HG03442 (cell line): Measurements from ENCODE around the gene AANAT.

Experiments
- ATAC-seq: cut with Tn5 transposase; IDR thresholded peaks from one replicate; pipeline ENCODE4 v1.9.1; 2021; ENCODE audit warnings: mild to moderate bottlenecking, moderate library complexity; ENCODE audit not compliant: unreplicated experiment

Gene AANAT

DNA sequence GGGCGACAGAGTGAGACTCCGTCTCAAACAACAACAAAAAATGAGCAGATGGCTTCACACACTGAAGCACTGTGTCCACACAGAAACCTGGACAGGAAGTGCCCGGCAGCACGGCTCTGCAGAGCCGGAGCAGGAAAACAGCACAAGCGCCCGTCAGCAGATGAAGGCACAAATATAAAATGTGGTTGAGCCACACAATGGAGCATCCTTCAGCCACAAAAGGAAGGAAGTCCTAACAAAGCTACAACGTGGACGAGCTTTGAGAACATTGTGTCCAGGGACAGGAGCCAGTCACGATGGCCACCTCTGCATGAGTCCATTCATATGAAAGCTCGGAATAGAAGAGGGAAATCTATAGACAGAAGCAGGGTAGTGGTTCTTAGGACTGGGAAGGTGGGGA, 18.2 kb downstream of the AANAT start:
- no peak for ATAC-seq

DNA sequence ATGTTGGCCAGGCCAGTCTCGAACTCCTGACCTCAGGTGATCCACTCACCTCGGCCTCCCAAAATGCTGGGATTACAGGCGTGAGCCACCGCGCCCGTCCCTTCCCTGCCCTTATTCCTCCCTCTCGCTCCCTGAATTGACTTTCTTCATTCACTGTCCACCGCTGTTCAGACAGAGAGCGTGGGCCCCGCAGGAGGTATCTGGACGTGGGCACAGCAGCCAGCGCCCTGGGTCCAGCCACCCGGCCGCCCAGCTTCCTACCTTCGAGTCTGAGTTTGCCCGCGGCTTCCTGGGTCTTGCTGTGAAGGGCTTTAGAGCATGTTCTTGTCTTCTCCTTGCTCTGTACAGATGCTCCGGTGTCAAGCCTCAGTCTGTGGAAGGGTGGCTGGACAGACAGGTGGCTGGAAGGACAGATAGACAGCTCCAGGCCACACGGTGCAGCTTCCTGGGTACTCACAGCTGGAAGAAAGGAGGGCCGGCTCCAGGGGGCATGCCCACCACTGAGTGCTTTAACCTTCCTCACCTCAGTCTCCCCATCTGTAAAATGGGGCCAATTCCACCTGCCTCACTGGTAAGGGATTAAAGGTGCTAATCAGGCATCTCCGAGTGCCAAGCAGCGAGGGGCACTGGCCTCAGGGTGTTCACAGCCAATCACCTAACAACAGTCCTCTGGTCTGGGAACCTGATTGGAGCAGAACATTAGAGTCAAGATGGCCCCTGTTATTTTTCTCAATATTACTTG, 20.2 kb downstream of the AANAT start:
- ATAC-seq = no peak

DNA sequence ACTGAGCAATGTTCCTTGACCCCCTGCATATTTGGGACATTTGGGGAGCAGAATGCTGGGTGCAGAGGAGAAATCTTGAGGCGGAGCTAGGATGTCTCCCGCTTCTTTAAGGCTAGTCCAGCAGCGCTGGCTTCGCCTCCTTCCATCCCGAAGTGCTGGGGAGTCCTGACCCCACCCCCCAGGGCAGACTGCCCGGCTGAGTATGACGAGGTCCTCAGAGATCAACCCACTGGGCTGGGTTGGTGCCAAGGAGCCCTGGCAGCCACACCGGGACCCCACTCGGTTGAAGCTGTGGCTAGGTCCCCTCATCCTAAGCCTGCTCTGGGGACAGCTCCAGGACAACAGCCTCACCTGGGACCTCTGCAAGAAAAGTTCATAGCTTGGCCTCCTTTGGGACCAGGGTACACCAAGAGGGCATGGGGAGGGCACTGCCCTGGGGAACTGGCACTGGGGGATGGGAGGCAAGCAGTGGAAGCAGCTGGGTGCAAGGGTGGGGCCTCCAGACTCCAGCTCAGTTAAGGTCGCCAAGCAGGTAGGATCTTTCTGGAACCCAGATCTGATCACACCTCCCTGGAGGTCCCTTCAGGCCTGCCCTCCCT, 22.8 kb downstream of the AANAT start:
- ATAC-seq = no peak

DNA sequence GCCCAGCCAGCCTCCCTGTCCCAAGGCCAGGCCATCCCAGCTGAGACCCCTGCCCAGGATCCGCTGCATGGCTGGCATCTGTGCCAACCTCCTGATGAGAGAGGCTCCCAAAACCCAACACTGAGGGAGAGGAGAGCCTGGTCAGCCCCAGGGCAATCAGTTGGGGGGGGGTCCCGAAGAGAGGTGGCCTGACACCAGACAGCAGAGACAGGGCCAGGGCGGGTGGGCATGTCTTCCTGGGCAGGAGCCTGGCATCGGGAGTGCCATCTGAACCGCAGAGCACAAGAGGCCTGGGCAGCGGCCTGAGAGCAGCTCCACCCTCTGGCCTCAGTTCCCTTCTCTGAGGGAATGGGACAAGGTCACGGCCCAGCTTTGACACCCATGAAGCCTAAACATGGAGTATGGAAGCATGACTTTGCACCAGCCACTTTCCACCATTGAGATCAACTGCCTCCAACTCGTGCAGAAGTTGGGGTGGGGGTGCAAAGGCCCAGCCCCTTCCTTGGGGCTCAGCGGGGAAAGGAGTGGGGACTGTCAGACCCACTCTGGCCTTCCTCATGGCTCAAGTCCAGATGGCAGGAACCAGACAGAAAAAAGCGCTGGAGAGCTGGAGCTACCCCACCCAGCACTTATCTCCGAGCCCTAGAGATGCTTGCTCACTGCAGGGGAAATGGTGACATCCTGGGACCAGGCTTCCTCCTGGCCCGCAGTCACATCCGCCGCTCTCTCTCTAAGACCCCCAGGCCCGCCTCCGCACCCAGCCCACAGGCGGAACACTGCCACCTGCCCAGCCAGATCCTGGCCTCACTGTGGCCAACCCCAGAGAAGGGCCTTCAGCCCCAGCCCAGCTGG, 24.1 kb downstream of the AANAT start:
- ATAC-seq = no peak

DNA sequence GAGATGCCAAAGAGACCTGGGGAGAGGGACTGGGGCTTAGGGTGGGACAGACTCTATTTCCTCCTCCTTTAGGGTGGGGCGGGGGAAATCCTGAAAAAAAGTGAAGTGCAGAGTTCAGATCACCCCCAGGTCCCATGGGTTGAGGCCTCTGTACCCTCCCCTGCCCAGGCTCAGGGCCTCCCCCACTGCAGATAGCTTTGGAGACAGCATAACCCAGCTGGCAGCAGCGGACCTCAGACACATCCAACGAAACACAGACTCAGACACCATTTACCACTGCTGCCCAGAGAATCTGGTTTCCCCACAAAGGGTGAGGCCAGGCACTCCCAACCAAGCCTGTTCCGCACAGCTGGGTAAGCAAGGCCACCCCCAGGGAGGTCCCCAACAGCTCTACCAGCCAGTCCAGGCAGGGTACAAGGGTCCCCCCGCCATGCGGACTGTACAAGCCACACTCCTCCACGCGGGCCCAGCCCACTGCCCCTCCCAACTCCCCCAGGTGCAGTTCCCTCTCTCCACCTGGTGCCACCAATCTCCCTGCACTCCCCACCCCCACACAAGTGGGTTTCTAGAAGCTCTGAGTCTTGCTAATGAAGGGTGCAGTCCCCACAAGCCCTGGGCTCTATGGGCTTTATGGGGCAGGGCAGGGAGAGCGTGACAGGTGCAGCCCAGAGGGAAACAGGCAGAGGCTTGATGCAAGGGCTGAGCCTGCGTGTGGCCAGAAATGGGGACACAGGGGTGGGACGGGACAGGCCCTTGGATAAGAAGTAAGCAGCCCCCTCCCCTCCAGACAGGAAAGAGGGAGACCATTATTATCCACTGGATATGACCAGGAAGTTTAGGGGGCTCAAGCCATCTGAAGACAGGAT, 25.0 kb downstream of the AANAT start:
- peak; percentile 40 for ATAC-seq

DNA sequence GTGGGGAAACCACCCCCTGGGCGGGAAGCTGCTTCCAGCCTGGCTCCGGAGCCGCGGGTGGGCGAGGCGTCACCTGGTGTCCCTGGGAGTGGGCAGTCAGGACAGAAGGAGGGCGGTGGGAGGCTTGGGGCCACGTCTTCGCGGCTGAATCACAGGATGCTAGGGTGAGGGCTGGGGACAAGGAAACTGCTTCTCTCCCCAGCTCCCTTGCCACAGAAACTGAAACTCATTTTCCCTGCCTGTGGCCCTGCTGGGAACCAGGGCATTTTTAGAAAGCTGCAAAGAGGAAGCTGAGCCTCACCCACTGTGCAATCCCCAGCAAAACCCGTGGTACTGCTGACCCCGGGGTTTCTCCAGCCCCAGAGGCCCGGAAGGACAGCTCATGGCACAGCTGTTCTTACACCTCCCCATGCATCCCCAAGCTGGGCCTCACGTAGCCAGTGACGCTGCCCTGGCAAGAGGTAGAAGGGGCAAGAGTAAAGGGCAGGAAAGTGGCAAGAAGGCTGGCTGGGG, 25.6 kb downstream of the AANAT start:
- peak; percentile 35 for ATAC-seq

DNA sequence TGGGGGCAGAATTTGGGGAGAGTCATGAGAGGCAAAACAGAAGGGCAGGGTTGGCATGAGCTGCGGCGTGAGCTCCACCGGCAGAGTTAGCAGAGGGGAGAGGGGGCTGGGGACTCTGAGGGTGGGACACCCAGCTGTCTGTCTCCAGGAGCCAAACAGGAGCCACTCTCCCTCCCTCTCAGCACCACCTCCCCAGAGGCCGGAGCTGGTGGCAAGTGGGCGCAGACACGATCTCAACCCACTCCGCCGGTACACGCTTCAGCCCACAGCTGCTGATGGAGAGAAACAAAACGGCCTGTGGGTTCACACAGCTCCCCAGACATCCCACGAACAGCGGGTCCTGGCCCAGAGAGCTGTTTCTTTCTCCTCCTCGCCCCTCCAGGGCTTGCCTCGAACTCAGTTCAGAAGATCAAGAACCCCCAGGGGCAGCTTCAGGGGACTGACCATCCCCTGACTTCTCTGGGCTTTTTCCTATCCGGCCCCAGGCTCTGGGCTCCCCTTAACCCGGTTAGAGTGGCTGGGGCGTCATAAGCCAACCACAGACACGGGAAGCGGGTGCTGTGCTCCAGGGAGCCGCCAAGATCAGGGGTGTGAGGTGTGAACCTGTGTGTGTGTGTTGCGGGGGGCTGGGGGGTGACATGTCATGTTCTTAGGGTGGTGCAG, 26.2 kb downstream of the AANAT start:
- no peak for ATAC-seq

DNA sequence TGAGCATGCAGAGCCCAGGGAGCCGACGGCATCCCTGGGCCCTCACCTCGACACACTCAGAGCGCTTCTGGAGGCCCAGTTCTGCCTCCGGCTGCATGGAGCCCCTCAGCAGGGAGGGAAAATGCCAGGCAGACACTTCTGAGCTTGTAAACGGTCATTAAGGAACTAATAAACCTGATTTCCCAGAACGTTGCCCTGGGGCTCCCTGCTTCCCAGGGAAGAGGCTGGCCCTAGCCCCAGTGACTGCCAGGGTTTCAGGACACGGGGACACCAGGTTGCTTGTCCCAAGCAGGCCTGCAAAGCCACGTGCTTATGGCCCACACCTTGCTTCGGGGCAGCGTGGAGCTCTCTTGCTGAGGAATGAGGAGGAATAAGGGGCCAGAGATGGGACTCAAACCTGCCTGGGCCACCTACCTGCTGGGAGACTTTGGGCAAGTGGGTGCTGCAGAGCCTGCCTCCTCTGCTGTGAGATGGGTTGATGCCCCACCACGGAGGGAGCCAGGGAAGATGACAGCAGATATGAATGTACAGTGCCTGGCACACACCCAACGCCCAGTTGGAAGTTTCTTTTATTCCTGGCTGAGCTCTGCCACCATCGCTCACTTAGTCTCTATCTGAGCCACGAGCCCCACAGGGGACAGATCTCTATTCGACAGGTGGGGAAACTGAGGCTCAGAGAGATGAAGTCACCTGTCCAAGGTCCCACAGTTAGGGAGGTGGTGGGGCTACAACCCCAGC, 28.4 kb downstream of the AANAT start:
- ATAC-seq = no peak

DNA sequence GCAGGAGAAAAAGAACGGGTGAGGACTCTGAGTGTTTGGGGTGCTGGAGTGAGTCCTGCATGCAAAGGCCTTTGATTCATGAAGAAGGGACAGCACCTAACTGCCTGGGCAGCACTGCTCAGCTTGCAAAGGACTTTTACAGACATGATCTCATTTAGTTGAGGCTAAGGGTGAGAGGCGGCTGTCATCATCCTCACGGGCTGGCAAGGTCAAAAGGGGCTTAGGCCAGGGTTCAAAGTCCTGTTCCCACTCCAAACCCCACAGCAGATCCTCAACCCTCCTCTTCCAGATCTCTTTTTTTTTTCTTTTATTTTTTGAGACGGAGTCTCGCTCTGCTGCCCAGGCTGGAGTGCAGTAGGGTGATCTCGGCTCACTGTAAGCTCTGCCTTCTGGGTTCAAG, 29.1 kb downstream of the AANAT start:
- no peak for ATAC-seq

DNA sequence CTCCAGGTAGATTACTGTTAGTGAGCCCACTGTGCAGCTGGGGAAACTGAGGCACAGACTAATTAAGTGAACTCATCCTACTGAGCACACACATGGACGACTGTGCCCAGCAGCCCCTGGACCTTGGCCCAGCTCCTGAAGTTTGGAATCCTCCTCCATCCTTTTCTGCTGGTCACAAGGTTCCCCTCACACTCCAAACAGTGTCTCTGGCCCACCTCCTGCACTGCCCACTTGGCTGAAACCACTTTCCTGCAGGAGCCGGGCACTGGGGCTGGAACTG, 30.2 kb downstream of the AANAT start:
- no peak for ATAC-seq

DNA sequence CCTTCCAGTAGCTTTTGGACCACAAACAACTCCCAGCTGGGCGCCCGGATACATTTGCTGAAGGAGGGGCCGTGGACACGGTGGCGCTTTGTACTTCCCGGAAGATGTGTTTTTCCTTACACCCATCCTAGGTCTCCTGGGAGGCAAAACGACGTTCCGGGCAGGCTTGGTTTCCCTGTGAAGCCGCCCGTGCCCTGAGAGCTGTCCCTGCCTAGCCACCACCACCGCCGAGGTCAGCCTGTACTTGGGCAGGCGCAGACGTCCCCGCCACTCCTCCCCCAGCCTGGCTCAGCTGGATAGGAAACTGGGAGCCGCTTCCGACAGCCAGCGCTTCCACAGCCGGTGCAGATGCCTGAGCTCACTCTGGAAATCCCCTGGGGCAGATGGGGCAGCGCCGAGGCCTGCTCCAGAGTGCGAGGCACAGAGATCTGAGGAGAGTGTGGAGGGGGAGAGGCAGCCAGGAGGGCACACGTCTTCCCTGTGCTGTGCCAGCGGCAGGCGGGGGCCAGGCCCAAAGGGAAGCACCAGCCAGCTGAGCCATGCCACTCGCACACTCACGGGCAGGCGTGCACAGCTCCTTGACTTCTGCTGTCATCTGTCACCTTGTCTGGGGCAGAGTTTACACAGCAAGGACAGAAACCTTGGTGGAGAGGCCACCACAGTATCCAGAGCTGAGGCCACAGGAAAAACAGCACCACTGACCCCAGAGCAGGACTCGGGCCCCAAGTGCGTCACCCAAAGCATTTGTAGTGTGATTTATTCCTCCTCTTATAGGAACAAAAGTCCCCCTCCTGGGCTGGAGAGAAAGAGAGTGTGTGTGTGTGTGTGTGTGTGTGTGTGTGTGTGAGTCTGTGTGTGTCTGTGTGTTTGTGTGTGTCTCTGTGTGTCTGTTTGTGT, 30.8 kb downstream of the AANAT start:
- no peak for ATAC-seq

DNA sequence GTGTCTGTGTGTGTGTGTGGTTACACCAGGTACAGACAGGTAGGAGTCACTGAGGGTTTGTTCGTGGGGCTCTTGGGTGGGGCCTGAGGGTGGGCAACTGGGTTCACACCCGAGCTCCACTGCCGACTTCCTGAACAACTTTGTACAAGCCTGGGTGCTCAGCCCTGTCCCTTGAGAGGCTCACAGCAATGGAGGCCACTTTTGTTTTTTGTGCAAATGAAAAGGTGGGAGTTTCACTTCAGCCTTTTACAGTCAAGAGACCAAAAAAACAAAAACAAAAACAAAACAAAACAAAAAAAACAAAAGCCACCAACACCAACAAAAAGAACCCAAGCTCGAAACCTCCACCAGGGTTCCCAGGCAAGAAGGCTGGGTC, 31.5 kb downstream of the AANAT start:
- ATAC-seq = no peak

DNA sequence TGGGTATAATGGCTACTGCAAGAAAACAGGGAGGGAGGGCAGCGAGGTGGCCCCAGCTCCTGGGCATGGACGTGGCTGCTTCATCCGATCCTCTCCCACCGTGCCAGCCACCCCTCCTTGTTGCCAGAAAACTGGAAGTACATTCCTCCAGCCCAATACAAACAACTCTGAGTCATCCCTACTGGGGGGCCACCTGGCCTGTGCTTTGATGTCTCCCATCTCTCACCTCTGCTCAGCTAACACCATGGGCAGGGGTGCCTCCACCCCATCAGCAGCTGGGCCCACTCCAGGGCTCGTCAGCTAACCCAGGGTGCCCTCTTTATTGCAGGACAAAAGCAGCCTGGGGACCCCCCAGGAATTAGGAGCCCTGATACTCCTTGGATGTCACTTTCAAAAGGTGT, 31.9 kb downstream of the AANAT start:
- no peak for ATAC-seq

DNA sequence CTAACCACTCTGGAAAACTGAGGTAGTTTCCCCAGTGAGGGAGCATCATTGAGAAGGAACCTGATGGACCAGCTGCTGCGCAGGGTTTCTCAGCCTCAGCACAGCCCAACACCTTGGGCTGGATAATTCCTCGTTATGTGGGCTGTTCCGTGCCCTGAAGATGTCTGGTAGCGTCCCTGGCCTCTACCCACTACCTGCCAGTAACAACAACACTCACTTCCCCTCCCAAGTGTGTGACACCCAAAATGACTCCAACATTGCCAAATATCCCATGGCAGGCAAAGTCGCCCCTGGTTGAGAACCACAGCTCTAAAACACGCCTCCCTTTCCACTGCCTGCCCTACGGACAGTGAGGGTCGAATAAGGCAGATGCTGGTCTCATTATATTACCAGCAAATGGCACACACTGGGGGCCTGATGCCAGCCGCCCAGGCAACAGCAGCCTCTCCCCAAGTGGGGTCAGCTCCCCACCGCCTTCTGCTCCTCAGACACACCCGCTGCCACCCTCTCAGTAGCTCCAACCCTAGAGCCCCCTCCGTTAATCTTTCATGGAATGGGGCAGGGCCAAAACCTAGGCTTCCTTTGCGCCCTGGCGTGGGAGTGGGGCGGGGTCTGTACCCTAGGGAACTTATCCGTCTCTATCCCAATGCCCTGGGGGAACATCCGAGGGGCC, 32.8 kb downstream of the AANAT start:
- ATAC-seq = no peak

DNA sequence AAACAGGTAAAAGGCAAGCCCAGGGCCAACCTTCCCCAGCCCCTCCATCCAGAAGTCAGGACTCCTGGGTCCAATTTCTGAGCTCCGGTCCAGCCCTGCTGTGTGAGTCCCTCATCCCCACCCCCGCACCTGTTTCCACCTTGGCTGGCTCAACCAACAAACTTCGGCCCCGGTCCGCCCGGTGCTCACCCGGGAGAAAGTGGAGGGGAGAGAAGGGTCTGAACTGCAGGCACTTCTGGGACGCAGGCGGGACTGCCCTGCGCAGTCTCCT, 33.3 kb downstream of the AANAT start:
- ATAC-seq = no peak

DNA sequence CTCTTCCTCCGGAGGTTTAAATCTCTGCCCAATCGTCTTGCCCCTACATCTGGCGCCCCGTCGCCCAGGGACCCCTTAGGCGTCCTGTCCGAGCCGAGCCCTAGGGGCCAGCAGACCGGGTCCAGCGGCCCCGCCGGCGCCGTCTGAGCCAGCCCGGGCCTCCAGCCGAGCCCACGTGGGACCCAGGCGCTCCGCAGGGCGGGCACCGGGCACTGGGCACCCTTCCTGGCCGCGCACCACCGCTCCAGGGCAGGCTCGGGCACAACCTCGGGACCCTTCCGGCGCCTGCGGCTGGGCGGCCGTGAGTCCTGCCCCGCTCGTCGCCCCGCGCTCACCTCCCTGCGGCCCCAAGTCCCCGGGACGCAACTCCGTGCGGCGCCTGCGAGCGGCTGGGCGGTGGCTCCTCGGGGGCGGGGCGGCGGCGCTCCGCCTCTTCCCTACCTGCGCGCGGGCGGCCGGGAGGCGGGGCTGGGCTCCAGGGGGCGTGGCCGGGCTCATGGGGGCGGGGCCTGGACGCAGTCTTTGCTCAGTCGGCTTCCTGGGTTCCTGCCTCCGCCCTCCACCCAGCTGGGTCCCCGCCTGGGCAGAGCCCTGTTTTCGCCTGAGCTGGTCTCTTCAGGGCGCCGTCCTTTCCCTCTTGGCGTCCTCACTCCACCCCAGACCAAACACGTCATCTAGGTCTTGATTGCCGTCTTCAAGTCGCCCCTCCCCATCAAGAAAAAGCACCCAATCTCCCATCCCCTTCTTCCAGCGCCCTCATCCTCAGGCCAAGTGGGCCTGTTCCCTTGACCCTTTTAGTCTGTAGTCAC, 33.8 kb downstream of the AANAT start, which contains the start of gene RHBDF2:
Gene RHBDF2, minus strand, starts transcription at position 406 of the 809 bp plus-strand sequence. CDS start 19,899 bp downstream, outside the sequence.
- ATAC-seq = peak; percentile 68

DNA sequence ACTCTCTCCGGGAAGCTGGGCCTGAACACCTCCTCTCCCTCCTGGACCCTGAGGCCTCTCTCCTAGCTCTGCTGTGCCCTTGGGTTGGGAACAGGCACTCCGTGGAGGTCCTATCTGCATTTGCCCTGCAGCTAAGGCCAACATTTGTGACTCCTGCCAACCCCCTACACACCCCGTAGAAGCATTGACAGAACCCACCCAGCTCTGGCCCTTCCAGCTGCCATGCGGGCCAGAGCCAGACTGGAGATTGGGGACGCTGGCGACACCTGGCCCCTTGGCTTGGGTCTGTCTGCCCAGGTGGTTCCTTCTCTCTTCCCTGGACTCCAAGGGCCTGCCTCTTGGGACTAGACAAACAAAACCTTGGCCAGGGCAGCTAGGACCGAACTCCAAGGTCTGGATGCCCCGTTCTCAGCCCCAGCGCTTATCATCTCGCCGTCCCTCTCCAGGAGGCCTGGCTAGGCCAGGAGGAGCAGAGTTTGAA, 34.5 kb downstream of the AANAT start:
- no peak for ATAC-seq
